Measurements from ENCODE around the gene PNP. TPM values are rescaled to one million over a fixed set of nuclear protein-coding genes. Genes with fewer than 3 reads are reported as not detected.

Gene PNP
- total RNA-seq, 1 donor from 2014 or later = 32.8 TPM

DNA sequence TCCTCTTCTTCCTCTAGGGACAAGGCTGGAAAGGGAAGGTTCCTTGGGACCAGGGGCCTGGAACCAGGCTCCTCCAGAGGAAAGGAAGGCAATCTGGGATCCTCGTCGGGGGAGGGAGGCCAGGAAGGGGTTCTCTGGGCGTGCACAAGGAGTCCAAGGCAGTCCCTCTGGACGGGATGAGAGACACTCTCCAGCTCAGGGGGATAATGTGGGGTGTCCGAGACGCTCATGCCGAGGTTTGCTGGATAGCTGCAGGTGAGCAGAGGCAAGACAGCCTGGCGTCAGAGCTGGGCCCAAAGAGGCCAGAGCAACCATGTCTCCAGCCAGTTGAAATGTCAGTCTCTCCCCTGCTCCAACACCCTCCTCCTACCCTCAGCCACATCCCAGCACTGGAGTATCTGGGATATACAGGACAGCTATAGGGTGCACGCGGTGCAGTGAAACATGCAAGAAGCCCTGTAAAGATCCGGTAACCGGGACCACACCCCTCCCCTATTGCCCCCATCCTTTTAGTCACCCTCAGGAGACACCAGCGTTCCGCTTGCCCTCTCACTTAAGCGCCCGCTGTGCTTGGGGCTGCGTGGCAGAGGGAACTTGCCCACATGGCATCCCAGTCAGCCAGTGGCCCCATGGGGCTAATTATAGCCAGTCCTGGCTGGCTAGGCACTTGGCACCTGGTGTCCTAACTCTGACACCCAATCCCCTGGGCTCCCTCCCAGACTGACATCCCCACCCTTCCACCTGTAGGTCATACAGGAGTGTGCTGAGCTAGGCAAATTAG lies 33.4 kb upstream of the PNP start, which contains the start of gene KLHL33:
Gene KLHL33 (minus strand): TSS at position 585 of the 781 bp plus-strand sequence. CDS start 355 bp downstream, at position 230.
- DNase-seq (no peak), ATAC-seq (no peak)
- peak within 1 kb of the TSS; percentile 22 for H3K4me3 ChIP-seq

DNA sequence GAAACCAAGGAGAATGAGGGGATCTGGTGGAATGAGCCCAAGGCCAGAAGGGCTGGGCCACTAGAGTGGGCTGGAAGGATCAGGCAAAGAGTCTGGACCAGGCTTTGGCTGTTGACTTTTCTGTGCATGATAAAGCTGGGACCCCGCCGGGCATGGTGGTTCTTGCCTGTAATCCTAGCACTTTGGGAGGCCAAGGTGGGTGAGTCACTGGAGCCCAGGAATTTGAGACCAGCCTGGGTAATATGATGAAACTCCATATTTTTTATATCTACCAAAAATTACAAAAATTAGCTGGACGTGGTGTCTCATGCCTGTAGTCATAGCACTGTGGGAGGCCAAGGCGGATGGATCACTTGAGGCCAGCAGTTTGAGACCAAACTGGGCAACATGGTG lies 32.8 kb upstream of the PNP start:
- ATAC-seq (no peak), DNase-seq (no peak)
- Histone ChIP-seq H3K27ac (no peak overlapping the region), H3K4me3 (no peak overlapping the region), H3K4me1 (no peaks in the 10 kb centered on the region), H3K27me3 (no peaks in the 10 kb centered on the region), H3K36me3 (no peaks in the 10 kb centered on the region), H3K9me3 (no peaks in the 10 kb centered on the region)
- intact Hi-C loops (cut with DNase I) = no loop called here
- no peak for TF ChIP-seq CTCF (IDR thresholded peaks at IDR 0.05)

More for the DNA sequence above, 33.4 kb upstream of the PNP start, which contains the start of gene KLHL33:
- Histone ChIP-seq H3K36me3 (no peaks in the 10 kb centered on the region), H3K9me3 (no peaks in the 10 kb centered on the region), H3K27me3 (no peaks in the 10 kb centered on the region), H3K4me1 (no peaks in the 10 kb centered on the region), H3K27ac (peak within 1 kb of the TSS; percentile 61)
- intact Hi-C loops (cut with DNase I) = no loop called here
- TF ChIP-seq CTCF (IDR thresholded peaks at IDR 0.05) = no peak

- no peaks in the 10 kb centered on the region for H3K36me3 ChIP-seq
- H3K27ac ChIP-seq = no peak overlapping the region
- no peak for TF ChIP-seq CTCF (IDR thresholded peaks at IDR 0.05)
- intact Hi-C loops (cut with DNase I) = no loop called here
- H3K9me3 ChIP-seq = no peaks in the 10 kb centered on the region
- H3K27me3 ChIP-seq = no peaks in the 10 kb centered on the region
- ATAC-seq (no peak), DNase-seq (no peak)
- H3K4me3 ChIP-seq = no peak overlapping the region
- no peaks in the 10 kb centered on the region for H3K4me1 ChIP-seq
Observed at GRCh38 chr14:20438664-20439063, 30.5 kb upstream of the PNP start.

- Histone ChIP-seq H3K27me3 (no peaks in the 10 kb centered on the region), H3K36me3 (peaks cover 4% of the 10 kb centered on the region), H3K4me1 (no peaks in the 10 kb centered on the region), H3K4me3 (no peak overlapping the region), H3K9me3 (no peaks in the 10 kb centered on the region), H3K27ac (no peak overlapping the region)
- TF ChIP-seq CTCF (IDR thresholded peaks at IDR 0.05) = no peak
- no peak for DNase-seq
- intact Hi-C loops (cut with DNase I) = no loop called here
- ATAC-seq = no peak
Observed at GRCh38 chr14:20440465-20440864, 28.7 kb upstream of the PNP start.

- H3K27me3 ChIP-seq = no peaks in the 10 kb centered on the region
- H3K36me3 ChIP-seq = peaks cover 8% of the 10 kb centered on the region
- intact Hi-C loops (cut with DNase I) = no loop called here
- no peaks in the 10 kb centered on the region for H3K9me3 ChIP-seq
- ATAC-seq = peak; percentile 37
- DNase-seq = no peak
- no peak overlapping the region for H3K27ac ChIP-seq
- no peak overlapping the region for H3K4me3 ChIP-seq
- H3K4me1 ChIP-seq = no peaks in the 10 kb centered on the region
- no peak for TF ChIP-seq CTCF (IDR thresholded peaks at IDR 0.05)
Observed at GRCh38 chr14:20440882-20441281, 28.3 kb upstream of the PNP start.
